GM12865 (cell line): ENCODE data around the gene WDR88.

Source experiments
- DNase-seq: peaks from one replicate; pipeline ENCODE4 v3.0.0; 2010; ENCODE audit warnings: low read depth
- H3K4me3 ChIP-seq: 2 replicates; pipeline ENCODE4 v1.5.1; 2011; ENCODE audit warnings: mild to moderate bottlenecking, low read depth, low read length, control low read depth
- TF ChIP-seq, protein P1 (sequence below): IDR thresholded peaks from 2 replicates; pipeline ENCODE4 v1.5.1; 2011; ENCODE audit warnings: low read length, control low read depth, low read depth, inconsistent platforms; ENCODE audit not compliant: insufficient read depth; ENCODE audit errors: missing control alignments

WDR88 gene

DNA sequence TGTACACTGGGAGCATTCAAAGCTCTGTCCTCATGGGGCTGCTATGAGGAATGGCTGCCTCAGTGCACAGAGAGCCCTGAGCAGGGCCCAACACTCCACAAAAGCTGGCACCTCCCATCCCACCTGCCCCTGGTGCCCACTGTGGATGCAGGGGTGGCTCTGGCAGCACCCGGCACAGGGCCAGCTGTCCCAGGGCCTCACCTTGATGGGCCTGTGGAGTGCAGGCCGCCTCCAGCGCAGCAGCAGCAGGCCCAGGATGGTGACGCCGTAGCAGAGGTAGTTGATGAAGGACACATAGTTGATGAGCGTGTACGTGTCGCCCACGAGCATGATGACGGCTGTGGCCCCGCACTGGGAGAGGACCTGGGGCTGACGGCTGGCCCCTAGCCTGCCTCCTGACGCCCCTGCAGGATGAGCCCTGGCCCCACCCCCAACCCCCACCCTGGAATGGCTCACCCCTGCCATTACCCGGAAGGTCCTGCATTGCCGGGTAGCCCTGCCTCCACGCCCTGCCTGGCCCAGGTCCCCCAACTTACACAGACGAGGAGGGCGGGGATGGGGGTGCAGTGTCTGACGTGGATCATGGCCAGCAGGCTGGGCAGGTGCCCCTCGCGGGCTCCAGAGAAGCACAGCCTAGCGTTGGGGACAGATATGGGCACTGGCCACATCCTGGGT, 78.5 kb downstream of the WDR88 start:
- no peak overlapping the region for H3K4me3 ChIP-seq
- no peak for DNase-seq
- TF ChIP-seq, protein P1, sequence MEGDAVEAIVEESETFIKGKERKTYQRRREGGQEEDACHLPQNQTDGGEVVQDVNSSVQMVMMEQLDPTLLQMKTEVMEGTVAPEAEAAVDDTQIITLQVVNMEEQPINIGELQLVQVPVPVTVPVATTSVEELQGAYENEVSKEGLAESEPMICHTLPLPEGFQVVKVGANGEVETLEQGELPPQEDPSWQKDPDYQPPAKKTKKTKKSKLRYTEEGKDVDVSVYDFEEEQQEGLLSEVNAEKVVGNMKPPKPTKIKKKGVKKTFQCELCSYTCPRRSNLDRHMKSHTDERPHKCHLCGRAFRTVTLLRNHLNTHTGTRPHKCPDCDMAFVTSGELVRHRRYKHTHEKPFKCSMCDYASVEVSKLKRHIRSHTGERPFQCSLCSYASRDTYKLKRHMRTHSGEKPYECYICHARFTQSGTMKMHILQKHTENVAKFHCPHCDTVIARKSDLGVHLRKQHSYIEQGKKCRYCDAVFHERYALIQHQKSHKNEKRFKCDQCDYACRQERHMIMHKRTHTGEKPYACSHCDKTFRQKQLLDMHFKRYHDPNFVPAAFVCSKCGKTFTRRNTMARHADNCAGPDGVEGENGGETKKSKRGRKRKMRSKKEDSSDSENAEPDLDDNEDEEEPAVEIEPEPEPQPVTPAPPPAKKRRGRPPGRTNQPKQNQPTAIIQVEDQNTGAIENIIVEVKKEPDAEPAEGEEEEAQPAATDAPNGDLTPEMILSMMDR: no peak

DNA sequence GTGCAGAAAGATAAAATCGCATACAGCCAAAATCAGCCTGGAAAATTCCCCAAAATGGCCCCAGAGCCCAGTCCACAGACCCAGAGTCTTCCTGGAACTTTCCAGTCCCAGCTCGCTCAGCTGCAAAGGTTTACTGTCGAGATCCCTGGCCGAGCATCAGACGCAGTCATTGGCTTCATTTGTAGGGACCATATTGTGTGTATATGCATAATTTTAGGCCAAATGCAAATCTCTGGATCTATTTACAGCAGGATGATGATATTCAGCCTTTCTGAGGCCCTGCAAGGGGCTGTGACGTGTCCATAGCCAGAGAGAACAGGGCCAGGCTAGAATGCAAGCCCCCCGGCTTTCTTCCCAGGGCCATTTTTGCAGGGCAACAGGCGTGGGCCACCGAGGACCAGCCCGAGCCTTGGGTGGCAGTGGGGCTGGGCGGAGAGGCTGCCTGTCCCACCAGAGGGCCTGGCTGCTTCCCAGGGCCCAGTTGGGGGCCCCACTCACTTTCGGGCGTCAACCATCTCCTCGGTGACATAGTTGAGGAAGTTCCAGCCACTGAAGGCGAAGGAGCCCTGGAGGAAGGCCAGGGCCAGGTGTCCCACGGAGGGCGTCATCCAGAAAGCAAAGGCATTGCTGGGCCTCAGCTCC, 80.0 kb downstream of the WDR88 start:
- TF ChIP-seq, protein P1: no peak
- no peak for DNase-seq
- H3K4me3 ChIP-seq: no peak overlapping the region

DNA sequence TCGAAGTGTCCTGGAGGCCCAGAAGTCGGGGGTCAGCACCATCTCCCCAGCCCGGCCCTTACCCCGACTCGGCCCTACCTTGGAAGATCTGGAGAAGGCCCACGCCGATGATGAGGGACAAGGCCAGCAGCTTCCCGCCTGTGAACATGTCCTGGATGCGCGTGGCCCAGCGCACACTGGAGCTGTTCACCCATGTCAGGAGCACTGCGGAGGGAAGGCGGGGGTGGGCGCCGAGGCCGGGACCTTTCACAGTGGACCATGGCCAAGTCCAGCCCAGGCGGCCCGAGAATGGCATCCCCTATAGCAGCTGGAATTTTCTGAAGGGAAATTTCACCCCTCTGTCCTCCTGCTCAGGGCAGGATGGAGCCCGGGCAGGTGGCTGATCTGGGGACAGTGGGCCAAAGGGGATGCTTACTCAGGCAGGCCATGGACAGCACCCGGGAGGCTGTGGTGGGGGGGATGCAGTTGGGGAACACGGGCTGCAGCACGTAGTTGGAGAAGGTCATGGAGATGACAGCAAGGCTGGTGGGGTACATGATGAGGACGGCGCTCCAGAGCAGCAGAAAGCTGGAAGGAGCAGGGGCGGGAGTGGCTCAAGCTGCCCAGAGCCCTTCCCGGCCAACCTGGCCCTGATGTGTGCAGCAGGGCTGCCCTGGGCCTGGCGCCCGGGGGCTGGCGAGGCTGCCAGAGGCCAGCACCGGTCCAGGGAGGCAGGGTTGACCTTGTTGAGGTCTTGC, 80.7 kb downstream of the WDR88 start:
- TF ChIP-seq, protein P1: no peak
- DNase-seq: no peak
- H3K4me3 ChIP-seq: no peak overlapping the region

DNA sequence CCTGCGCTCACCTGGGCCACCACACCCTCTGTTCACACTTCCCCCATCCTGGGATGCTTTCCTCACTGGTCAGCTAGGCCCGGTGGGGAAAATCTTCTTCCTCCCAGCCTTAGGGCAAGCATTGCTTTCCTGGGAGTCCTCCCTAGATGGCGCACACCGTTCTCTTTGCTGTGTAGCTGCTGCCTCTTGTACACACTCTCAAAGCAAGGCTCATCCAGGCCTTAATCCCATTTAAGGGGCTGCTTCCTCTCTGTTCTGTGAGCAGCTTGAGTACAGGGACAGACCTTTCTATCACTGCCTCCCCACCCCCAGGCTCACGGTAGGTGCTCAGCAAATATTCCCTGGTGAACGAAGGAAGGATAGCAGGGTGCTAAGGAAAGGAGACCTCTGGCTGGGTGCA, 82.7 kb downstream of the WDR88 start:
- no peak overlapping the region for H3K4me3 ChIP-seq
- TF ChIP-seq, protein P1: no peak
- no peak for DNase-seq

DNA sequence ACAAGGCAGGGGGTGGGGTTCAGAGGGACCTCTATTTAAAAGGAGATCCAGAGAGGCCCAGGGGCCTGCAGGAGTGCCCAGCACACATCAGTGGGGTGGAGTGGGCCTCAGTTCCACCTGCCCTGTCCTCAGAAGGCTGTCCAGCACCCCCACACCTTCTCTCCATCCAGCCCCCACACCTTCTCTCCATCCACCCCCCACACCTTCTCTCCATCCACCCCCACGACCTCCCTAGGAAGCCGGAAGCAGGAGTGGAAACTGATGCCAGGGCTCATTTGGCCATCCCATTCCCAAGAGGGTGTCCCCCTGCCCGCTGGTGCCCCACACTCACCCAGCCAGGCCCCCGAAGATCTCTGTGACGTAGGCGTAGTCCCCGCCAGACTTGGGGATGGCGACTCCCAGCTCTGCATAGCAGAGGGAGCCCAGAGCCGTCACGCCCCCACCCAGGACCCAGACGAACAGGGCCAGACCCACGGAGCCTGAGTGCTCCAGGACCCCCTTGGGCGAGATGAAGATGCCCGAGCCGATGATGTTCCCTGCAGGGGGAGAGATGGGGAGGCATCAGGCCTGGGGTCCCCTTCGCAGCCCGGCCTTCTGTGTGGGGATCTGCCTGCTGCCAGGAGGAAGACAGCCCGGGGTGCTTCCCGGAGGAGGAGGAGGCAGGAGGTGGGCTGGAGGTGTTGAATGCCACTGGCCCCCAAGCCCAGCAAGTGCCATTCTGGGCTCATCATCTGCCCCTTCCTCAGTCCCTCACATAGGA, 83.7 kb downstream of the WDR88 start:
- TF ChIP-seq, protein P1: no peak
- no peak overlapping the region for H3K4me3 ChIP-seq
- no peak for DNase-seq

DNA sequence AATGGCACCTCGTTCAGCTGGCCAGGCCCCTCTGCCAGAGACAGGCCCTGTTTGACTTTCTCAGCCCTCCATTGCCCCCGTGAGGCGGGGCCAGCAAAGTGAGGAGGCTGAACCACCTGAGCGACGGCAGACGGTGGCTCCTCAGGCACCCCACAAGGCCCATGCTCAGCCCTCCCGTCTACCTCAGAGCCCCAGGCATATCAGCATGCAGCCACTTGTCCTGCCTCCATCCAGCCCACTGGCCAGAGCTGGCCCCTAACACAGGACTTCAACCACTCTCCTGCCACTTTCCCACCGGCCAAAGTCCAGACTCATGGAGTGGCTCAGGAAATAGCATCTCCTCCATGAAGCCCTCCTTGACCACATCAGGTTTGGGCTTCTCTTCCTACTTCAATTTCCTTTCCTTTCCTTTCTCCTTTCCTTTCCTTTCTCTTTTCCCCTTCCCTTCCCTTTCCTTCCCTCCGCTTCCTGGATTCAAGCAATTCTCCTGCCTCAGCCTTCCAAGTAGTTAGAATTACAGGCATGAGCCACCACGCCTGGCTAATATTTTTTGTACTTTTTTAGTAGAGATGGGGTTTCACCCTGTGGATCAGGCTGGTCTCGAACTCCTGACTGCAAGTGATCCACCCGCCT, 84.4 kb downstream of the WDR88 start:
- TF ChIP-seq, protein P1: no peak
- no peak for DNase-seq
- no peak overlapping the region for H3K4me3 ChIP-seq
